ENCODE results near the gene CCND1.

- TF ChIP-seq CTCF (IDR thresholded peaks at IDR 0.05; ENCODE audit: control extremely low read depth in 1 of 3, insufficient read depth in 1 of 3, low read depth in 1 of 3, low read length in 3 of 3) (peak in 2 of 3 experiments; percentile 1 to 32; a peak in 2 of 4 replicates), GABPA (IDR thresholded peaks at IDR 0.05; ENCODE audit: borderline replicate concordance, insufficient read depth, low read length) (no peak), ATF3 (IDR thresholded peaks at IDR 0.05; ENCODE audit: insufficient read depth, low read depth, low read length) (no peak), MAX (IDR thresholded peaks at IDR 0.05) (no peak), SP2 (IDR thresholded peaks at IDR 0.05; ENCODE audit: low read length) (no peak), KDM1A (IDR thresholded peaks at IDR 0.05; ENCODE audit: borderline replicate concordance, low read length) (no peak), TEAD4 (IDR thresholded peaks at IDR 0.05; ENCODE audit: low read depth, low read length) (no peak), EP300 (IDR thresholded peaks at IDR 0.05; ENCODE audit: borderline replicate concordance in 1 of 2, low read depth in 2 of 2, low read length in 2 of 2) (no peak), POLR2A (IDR thresholded peaks at IDR 0.05; ENCODE audit: control extremely low read depth in 1 of 2, low read depth in 2 of 2, low read length in 2 of 2) (no peak), HDAC2 (IDR thresholded peaks at IDR 0.05; ENCODE audit: borderline replicate concordance in 1 of 2, low read depth in 2 of 2, low read length in 2 of 2) (no peak)
Measured at GRCh38 chr11:69644071-69644961, 3.4 kb downstream of the CCND1 start.

All from H1 (cell line).